HEK293T (cell line): ENCODE measurements around the gene ING3.

ENCODE experiments used
- CTCF ChIA-PET: fragments of 350-600 bp; formaldehyde crosslinking; extraction: SDS; loops from one replicate; lab custom pipeline; 2021; ENCODE audit warnings: antibody characterized with exemption, inconsistent platforms; lab: Yijun Ruan, JAX
- POLR2A ChIA-PET: fragments of 350-600 bp; formaldehyde crosslinking; extraction: SDS; loops from one replicate; lab custom pipeline; 2020; ENCODE audit warnings: antibody characterized with exemption, inconsistent platforms; lab: Yijun Ruan, JAX
- DNase-seq: peaks from one replicate; pipeline ENCODE4 v3.0.0; 2012; ENCODE audit warnings: mixed read lengths; ENCODE audit errors: extremely low spot score
- ARNT ChIP-seq: fragments of 450-650 bp; IDR thresholded peaks from 2 replicates; pipeline ENCODE4 v1.6.1; 2017; ENCODE audit warnings: mild to moderate bottlenecking
- BHLHE40 ChIP-seq: fragments of 450-650 bp; IDR thresholded peaks from 2 replicates; pipeline ENCODE4 v1.6.1; 2016; ENCODE audit warnings: mild to moderate bottlenecking, moderate library complexity, borderline replicate concordance
- CTBP1 ChIP-seq: fragments of 450-650 bp; IDR thresholded peaks from 2 replicates; pipeline ENCODE4 v1.6.1; 2016; ENCODE audit warnings: borderline replicate concordance
- ELF4 ChIP-seq: fragments of 450-650 bp; IDR thresholded peaks from 2 replicates; pipeline ENCODE4 v1.6.1; 2017; ENCODE audit warnings: antibody characterized with exemption
- FOXA1 ChIP-seq: fragments of 450-650 bp; IDR thresholded peaks from 2 replicates; pipeline ENCODE4 v1.6.1; 2016; ENCODE audit warnings: mild to moderate bottlenecking
- FOXK2 ChIP-seq: fragments of 450-650 bp; IDR thresholded peaks from 2 replicates; pipeline ENCODE4 v1.6.1; 2016; ENCODE audit warnings: mild to moderate bottlenecking
- FOXM1 ChIP-seq: fragments of 450-650 bp; IDR thresholded peaks from 2 replicates; pipeline ENCODE4 v1.6.1; 2017; ENCODE audit warnings: mild to moderate bottlenecking, borderline replicate concordance
- HDGF ChIP-seq: fragments of 450-650 bp; IDR thresholded peaks from 2 replicates; pipeline ENCODE4 v1.6.1; 2017; ENCODE audit warnings: antibody characterized with exemption, borderline replicate concordance
- L3MBTL2 ChIP-seq: fragments of 450-650 bp; conservative IDR thresholded peaks from 2 replicates; pipeline ENCODE4 v1.6.1; 2016; ENCODE audit warnings: mild to moderate bottlenecking
- LEF1 ChIP-seq: fragments of 450-650 bp; IDR thresholded peaks from 2 replicates; pipeline ENCODE4 v1.6.1; 2017; ENCODE audit warnings: mild to moderate bottlenecking, borderline replicate concordance
- NFRKB ChIP-seq: fragments of 450-650 bp; IDR thresholded peaks from 2 replicates; pipeline ENCODE4 v1.6.1; 2016; ENCODE audit warnings: mild to moderate bottlenecking, moderate library complexity
- PKNOX1 ChIP-seq: fragments of 450-650 bp; IDR thresholded peaks from 2 replicates; pipeline ENCODE4 v1.6.1; 2016
- SUZ12 ChIP-seq: fragments of 450-650 bp; IDR thresholded peaks from 2 replicates; pipeline ENCODE4 v1.6.1; 2016; ENCODE audit warnings: mild to moderate bottlenecking
- TARDBP ChIP-seq: fragments of 450-650 bp; IDR thresholded peaks from 2 replicates; pipeline ENCODE4 v1.6.1; 2016
- ZNF384 ChIP-seq: fragments of 450-650 bp; IDR thresholded peaks from 2 replicates; pipeline ENCODE4 v1.6.1; 2016

Gene ING3

GRCh38 chr7:121026159-121026558, 75.6 kb downstream of the ING3 start:
- CTCF ChIA-PET = no interaction called here
- POLR2A ChIA-PET = no interaction called here
- TF ChIP-seq NFRKB = no peak
- TF ChIP-seq FOXM1 = no peak
- no peak for TF ChIP-seq FOXK2
- TF ChIP-seq LEF1 = no peak
- no peak for TF ChIP-seq ZNF384
- TF ChIP-seq L3MBTL2 = no peak
- TF ChIP-seq HDGF = no peak
- no peak for TF ChIP-seq FOXA1
- no peak for TF ChIP-seq SUZ12
- no peak for TF ChIP-seq CTBP1
- no peak for TF ChIP-seq ARNT
- TF ChIP-seq PKNOX1 = no peak
- TF ChIP-seq BHLHE40 = no peak
- TF ChIP-seq TARDBP = no peak
- TF ChIP-seq ELF4 = no peak
- DNase-seq = no peak

GRCh38 chr7:121026577-121027111, 76.1 kb downstream of the ING3 start:
- ChIA-PET CTCF (interaction anchor here (1.2 kb wide), 1 partner anchor 39 kb away, joined by 4 read pairs; no protein-coding TSS in a partner anchor), POLR2A (no interaction called here)
- DNase-seq = no peak
- TF ChIP-seq ARNT (no peak), BHLHE40 (no peak), FOXA1 (no peak), NFRKB (no peak), FOXM1 (no peak)
